Measurements from ENCODE around the gene GALNT9.

GRCh38 chr12:132250707-132251106 lies 78.7 kb downstream of the GALNT9 start:
- TF ChIP-seq POLR2A (IDR thresholded peaks at IDR 0.05) (no peak), CTCF (IDR thresholded peaks at IDR 0.05) (no peak)

All from lower leg skin (tissue), 3 donors.